Iris pigment epithelial cell (primary cell): ENCODE data around the gene CLEC18B.

ENCODE experiments used
- DNase-seq: peaks from one replicate; pipeline ENCODE4 v3.0.0-alpha.2; 2011; ENCODE audit warnings: low read depth

The CLEC18B gene

GRCh38 chr16:74420612-74421481 is at the start of gene CLEC18B:
Gene CLEC18B (minus strand): TSS chr16:74421478. CDS start chr16:74421270, 208 bp downstream.
- DNase-seq = peak; percentile 45

- no peak for DNase-seq
These were observed 48.7 kb upstream of the CLEC18B start for GRCh38 chr16:74469946-74470478.

GRCh38 chr16:74468807-74469525 is 47.7 kb upstream of the CLEC18B start:
- no peak for DNase-seq

GRCh38 chr16:74466872-74467271 is 45.6 kb upstream of the CLEC18B start:
- no peak for DNase-seq

- no peak for DNase-seq
These were observed 44.8 kb upstream of the CLEC18B start for GRCh38 chr16:74465851-74466685.

GRCh38 chr16:74465281-74465680 is 44.0 kb upstream of the CLEC18B start:
- DNase-seq = no peak

GRCh38 chr16:74463888-74464287 is 42.6 kb upstream of the CLEC18B start:
- no peak for DNase-seq

GRCh38 chr16:74462361-74462760 is 41.1 kb upstream of the CLEC18B start:
- DNase-seq = no peak

GRCh38 chr16:74461826-74462225 is 40.5 kb upstream of the CLEC18B start:
- DNase-seq = peak; percentile 38

GRCh38 chr16:74460542-74460941 is 39.3 kb upstream of the CLEC18B start:
- DNase-seq = no peak

- DNase-seq = no peak
These were observed 35.0 kb upstream of the CLEC18B start for GRCh38 chr16:74456290-74456625.

GRCh38 chr16:74455619-74456289 is 34.5 kb upstream of the CLEC18B start:
- peak; percentile 82 for DNase-seq

GRCh38 chr16:74455213-74455612 is 33.9 kb upstream of the CLEC18B start:
- DNase-seq = peak; percentile 92

GRCh38 chr16:74451951-74452758 is 30.9 kb upstream of the CLEC18B start:
- no peak for DNase-seq

- no peak for DNase-seq
These were observed 29.9 kb upstream of the CLEC18B start for GRCh38 chr16:74450967-74451760.

- DNase-seq = no peak
These were observed 29.0 kb upstream of the CLEC18B start for GRCh38 chr16:74450236-74450635.

GRCh38 chr16:74449470-74449869 is 28.2 kb upstream of the CLEC18B start:
- peak; percentile 46 for DNase-seq

- peak; percentile 81 for DNase-seq
These were observed 27.7 kb upstream of the CLEC18B start for GRCh38 chr16:74448990-74449389.

- no peak for DNase-seq
These were observed 26.3 kb upstream of the CLEC18B start for GRCh38 chr16:74447578-74447977.

- DNase-seq = no peak
These were observed 25.6 kb upstream of the CLEC18B start for GRCh38 chr16:74446866-74447265.
